Activated B cell treated with CpG ODN at 0.5 μM for 24 hours (primary cell): ENCODE results near the gene MAMLD1. TPM values are rescaled to one million over a fixed set of nuclear protein-coding genes. Genes with fewer than 3 reads are reported as not detected.

Experiments
- ATAC-seq: fragments of 200-7000 bp; cut with Tn5 transposase; one replicate; pipeline ENCODE4 v1.10.0; 2021; ENCODE audit warnings: low read depth, mild to moderate bottlenecking, moderate library complexity
- CTCF ChIA-PET: fragments of 350-600 bp; sonication (Branson Sonifier 250); formaldehyde crosslinking; loops from one replicate; lab custom pipeline; 2021; ENCODE audit warnings: antibody characterized with exemption; lab: Charles Lee
- POLR2A ChIA-PET: fragments of 350-600 bp; sonication (Branson Sonifier 250); formaldehyde crosslinking; loops from one replicate; lab custom pipeline; 2021; ENCODE audit warnings: antibody characterized with exemption; lab: Charles Lee
- DNase-seq: peaks from one replicate; pipeline ENCODE4 v3.0.0; 2022
- H3K27ac Mint-ChIP-seq: one replicate; pipeline ENCODE4 v1.8.0; 2020; ENCODE audit warnings: mixed read lengths
- H3K27me3 Mint-ChIP-seq: one replicate; pipeline ENCODE4 v1.8.0; 2021; ENCODE audit warnings: mixed read lengths
- H3K36me3 Mint-ChIP-seq: one replicate; pipeline ENCODE4 v1.8.0; 2021; ENCODE audit warnings: low read depth, mixed read lengths
- H3K4me1 Mint-ChIP-seq: one replicate; pipeline ENCODE4 v1.8.0; 2021; ENCODE audit warnings: mixed read lengths
- H3K4me3 Mint-ChIP-seq: one replicate; pipeline ENCODE4 v1.8.0; 2020; ENCODE audit warnings: mild to moderate bottlenecking, mixed read lengths
- H3K9me3 Mint-ChIP-seq: one replicate; pipeline ENCODE4 v1.8.0; 2020; ENCODE audit warnings: mixed read lengths
- intact Hi-C: fragments of 100-400 bp; cut with micrococcal nuclease; formaldehyde crosslinking; loops from one replicate; pipeline ENCODE4 v1.15.1; 2024
- total RNA-seq: library from RNA; stranded (reverse); gene quantifications from 2 replicates; pipeline ENCODE4 v1.2.3, GENCODE V29; 2022
- TF ChIP-seq, protein P1 (sequence below): fragments of 200-600 bp; IDR thresholded peaks from one replicate; pipeline ENCODE4 v1.8.0; 2022; ENCODE audit warnings: antibody characterized with exemption, mild to moderate bottlenecking

The MAMLD1 gene
- total RNA-seq, 1 donor from 2014 or later, result 1.2 TPM

DNA sequence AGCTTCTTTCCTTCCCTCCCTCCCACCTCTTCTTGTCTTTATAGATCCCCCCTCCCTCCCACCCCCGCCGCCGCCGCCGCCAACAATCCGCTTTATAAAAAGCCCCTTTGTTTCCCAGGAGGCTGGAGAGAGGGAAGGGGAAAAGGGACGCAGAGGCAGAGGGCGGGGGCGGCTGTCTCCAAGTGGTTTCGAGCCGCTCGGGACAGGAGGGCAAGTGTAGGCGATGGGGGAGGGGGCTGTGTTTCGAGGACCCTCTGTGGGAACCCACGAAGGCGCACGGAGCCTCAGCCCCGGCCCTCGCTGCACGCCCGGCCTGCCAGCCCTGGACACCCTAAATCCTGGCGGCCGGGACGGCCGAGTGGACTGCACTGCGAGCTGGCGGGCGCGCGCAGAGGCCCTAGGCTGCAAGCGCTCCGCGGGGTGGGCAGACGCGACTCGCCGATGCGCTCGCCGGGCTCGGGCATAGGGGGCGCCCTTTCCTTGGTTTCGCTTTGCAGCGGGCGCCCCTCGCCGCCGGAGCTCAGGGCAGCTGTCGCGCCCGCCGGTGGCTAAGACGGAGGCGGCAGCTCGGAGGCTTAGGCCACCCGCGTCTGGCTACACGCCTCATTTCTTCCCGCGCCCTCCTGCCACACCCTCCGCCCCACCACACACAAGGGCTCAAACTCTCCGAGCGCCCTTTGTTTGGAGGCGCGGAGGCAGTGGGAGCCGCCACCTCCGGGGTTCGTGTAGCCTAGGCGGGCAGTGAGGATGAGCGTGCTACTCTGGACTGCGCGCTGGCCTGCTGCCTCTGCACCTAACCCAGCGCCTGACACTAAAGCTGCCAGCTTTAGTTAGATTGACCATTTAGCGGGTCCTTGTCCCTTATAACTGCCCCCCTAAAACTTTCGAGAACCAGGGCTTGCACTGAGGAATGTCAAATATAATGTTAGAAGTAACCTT lies 2.2 kb downstream of the MAMLD1 start:
- Mint-ChIP-seq H3K9me3 (no peaks in the 10 kb centered on the region), H3K27ac (no peak overlapping the region), H3K36me3 (no peaks in the 10 kb centered on the region)

DNA sequence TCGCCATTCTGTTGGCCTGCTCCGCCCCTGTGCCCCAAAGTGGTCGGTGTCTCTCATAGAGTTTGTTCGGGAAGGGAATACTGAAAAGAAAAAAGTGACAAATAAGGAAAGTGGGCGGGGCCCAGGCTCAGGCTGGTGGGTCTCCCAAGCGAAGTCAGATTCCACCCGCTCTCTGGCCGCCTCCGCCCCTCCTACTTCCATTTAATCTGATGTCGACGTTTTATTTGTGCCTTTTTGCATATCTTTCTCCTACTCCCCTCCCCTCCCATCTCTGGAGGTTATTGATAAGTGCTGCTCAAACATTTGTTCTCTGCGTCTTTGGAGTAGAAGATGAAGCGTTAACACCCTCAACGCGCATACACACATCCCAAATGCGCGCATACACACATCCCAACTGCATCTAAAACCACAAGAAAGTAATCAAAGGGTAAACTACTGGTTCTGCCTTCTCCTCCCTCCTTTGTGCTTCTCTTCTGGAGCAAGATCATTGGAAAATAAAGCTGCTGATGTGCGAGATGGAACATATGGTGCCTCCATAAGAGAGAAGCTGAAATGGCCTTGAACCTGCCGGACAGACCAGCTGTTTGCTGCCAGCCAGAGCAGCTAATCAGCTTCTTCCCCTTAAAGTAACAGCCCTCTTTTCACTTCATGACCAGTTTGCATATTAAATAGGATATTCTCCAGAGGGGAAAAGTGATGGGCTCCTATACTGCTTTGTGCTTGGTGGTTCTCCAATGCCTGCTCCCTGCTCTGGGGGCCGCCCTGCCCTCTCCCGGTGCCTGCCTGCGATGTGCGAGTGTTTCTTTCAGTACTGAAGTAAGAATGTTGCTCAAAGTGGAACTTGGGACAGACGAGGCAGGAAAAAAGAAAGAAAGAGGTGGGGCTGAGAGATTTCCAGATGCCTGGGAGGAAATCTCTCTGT lies 3.1 kb downstream of the MAMLD1 start:
- Mint-ChIP-seq H3K27ac (no peak overlapping the region), H3K9me3 (no peaks in the 10 kb centered on the region), H3K36me3 (no peaks in the 10 kb centered on the region), H3K4me1 (peaks cover 23% of the 10 kb centered on the region), H3K27me3 (no peaks in the 10 kb centered on the region), H3K4me3 (peak overlapping the region; percentile 84)
- POLR2A ChIA-PET, result no interaction called here
- CTCF ChIA-PET, result interaction anchor here (0.7 kb wide), 1 partner anchor 120 kb away, joined by 3 read pairs; no protein-coding TSS in a partner anchor
- intact Hi-C loops, result loop anchor here (2.0 to 10.0 kb wide), 4 partner anchors 113 to 369 kb away; partner anchors contain the start of gene MTM1
- ATAC-seq, result no peak
- DNase-seq, result no peak
- TF ChIP-seq, protein P1, sequence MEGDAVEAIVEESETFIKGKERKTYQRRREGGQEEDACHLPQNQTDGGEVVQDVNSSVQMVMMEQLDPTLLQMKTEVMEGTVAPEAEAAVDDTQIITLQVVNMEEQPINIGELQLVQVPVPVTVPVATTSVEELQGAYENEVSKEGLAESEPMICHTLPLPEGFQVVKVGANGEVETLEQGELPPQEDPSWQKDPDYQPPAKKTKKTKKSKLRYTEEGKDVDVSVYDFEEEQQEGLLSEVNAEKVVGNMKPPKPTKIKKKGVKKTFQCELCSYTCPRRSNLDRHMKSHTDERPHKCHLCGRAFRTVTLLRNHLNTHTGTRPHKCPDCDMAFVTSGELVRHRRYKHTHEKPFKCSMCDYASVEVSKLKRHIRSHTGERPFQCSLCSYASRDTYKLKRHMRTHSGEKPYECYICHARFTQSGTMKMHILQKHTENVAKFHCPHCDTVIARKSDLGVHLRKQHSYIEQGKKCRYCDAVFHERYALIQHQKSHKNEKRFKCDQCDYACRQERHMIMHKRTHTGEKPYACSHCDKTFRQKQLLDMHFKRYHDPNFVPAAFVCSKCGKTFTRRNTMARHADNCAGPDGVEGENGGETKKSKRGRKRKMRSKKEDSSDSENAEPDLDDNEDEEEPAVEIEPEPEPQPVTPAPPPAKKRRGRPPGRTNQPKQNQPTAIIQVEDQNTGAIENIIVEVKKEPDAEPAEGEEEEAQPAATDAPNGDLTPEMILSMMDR, result no peak

More for the DNA sequence above, 2.2 kb downstream of the MAMLD1 start:
- DNase-seq (peak; percentile 23), ATAC-seq (peak; percentile 10)
- TF ChIP-seq, protein P1, result no peak
- ChIA-PET CTCF (interaction anchor here (0.7 kb wide), 1 partner anchor 121 kb away, joined by 3 read pairs; no protein-coding TSS in a partner anchor), POLR2A (interaction anchor here (1.0 to 2.1 kb wide), 3 partner anchors 203 to 427 kb away, joined by 4 to 12 read pairs (median 5); partner anchors contain the start of genes EOLA2 and MTMR1)
- Mint-ChIP-seq H3K27me3 (peaks cover 4% of the 10 kb centered on the region), H3K4me3 (peak overlapping the region; percentile 84), H3K4me1 (peaks cover 27% of the 10 kb centered on the region)
- intact Hi-C loops, result loop anchor here (2.0 to 10.0 kb wide), 4 partner anchors 113 to 369 kb away; partner anchors contain the start of gene MTM1

DNA sequence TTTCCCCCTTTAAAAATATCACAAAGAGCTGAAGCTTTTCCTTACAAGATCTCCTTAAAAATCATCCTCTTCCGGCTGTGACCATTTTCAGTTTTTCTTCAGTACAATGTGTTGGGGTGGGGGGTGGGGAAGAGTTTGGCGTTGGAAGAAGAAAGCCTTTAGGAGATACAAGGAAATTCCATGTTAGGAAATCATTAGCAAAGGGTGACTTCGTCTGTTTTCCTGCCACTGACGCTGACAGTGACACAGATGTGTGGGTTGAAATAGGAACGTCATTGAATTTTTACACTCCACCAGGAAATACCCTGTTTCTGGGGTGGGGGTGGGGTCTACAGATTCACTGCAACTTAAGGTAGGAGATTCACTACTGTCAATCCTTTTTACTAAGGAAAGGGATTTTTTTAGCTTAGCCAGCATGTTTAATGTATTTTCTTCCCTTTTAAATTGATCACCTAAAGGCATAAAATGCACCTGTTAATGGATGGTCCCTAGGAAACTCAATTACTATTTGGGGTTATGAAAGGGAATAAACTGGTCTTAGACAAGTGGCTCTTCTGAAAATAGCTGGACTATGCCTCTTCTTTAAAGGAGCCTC lies 3.9 kb downstream of the MAMLD1 start:
- Mint-ChIP-seq H3K4me3 (peak overlapping the region; percentile 35), H3K27ac (no peak overlapping the region)

DNA sequence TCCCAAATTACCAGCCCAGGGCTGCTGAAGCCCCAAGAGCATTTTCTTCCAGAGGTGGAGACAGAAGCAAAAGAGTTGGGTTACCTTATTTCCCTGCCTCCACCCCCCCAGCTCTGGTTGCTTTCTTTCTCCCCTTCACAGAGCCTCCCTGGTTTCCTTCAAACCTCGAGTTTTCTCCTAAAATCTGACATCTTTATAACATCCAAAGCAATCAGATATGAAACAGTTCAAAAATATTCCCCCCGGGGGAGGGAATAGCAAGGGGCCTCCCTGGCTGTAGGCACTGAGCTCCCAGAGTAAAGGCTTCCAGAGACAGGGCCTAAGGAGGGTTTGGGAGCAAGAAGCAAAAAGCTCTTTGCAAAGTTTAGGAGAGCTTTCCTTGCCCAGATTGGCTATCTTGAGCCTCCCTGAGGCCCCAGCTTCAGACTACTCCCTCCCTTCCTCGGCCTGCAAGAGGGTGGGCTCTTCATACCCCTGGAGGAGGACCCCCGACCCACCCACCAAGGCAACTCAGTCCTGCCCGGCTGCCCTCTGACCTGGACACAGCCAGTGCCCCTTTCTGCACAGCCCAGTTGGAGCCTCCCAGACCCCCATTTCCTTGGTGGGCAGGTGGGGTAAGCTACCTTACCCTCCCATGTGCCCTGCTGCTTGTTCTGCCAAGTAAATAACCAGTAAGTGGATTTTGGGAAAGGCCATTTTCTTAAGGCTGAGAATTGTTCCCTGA lies 7.6 kb downstream of the MAMLD1 start:
- Mint-ChIP-seq H3K27ac (no peak overlapping the region), H3K36me3 (no peaks in the 10 kb centered on the region), H3K4me1 (peaks cover 13% of the 10 kb centered on the region), H3K4me3 (no peak overlapping the region), H3K27me3 (no peaks in the 10 kb centered on the region), H3K9me3 (no peaks in the 10 kb centered on the region)
- intact Hi-C loops, result no loop called here
- DNase-seq (no peak), ATAC-seq (no peak)
- CTCF ChIA-PET, result no interaction called here
- POLR2A ChIA-PET, result no interaction called here
- TF ChIP-seq, protein P1, result no peak

More for the DNA sequence above, 3.9 kb downstream of the MAMLD1 start:
- no peaks in the 10 kb centered on the region for H3K27me3 Mint-ChIP-seq
- H3K4me1 Mint-ChIP-seq, result peaks cover 17% of the 10 kb centered on the region
- H3K36me3 Mint-ChIP-seq, result no peaks in the 10 kb centered on the region
- ATAC-seq, result no peak
- CTCF ChIA-PET, result no interaction called here
- TF ChIP-seq, protein P1, result no peak
- no peak for DNase-seq
- POLR2A ChIA-PET, result no interaction called here
- H3K9me3 Mint-ChIP-seq, result no peaks in the 10 kb centered on the region
- intact Hi-C loops, result loop anchor here (10.0 kb wide), 2 partner anchors 162 to 368 kb away; no protein-coding TSS in a partner anchor
